NCI-H345 treated with DMSO at 0.1 percent for 48 hours (cell line): ENCODE measurements around the gene NIFK.
"Not testable (repeated sequence)": the region's sequence is repeated elsewhere in the genome, so short reads cannot be mapped to it uniquely, and the experiment has no call there.

Source experiments
- DNase-seq: peaks from one replicate; lab custom pipeline; 2025; ENCODE audit not compliant: unreplicated experiment; lab: John Stamatoyannopoulos, UW

Gene NIFK

GRCh38 chr2:121697108-121697631, 39.5 kb downstream of the NIFK start:
- DNase-seq, result no peak

- DNase-seq, result no peak
Measured at GRCh38 chr2:121696410-121696930, 40.2 kb downstream of the NIFK start.

- no peak for DNase-seq
Measured at GRCh38 chr2:121695171-121695451, 41.6 kb downstream of the NIFK start.

GRCh38 chr2:121694398-121695170, 42.1 kb downstream of the NIFK start:
- DNase-seq, result no peak

GRCh38 chr2:121690572-121690971, 46.1 kb downstream of the NIFK start:
- not testable (repeated sequence) for DNase-seq

- no peak for DNase-seq
Measured at GRCh38 chr2:121690095-121690494, 46.6 kb downstream of the NIFK start.

- DNase-seq, result peak; percentile 2
Measured at GRCh38 chr2:121689356-121689755, 47.3 kb downstream of the NIFK start.

GRCh38 chr2:121688820-121689219, 47.9 kb downstream of the NIFK start:
- DNase-seq, result no peak

GRCh38 chr2:121686902-121687301, 49.8 kb downstream of the NIFK start:
- DNase-seq, result no peak

- no peak for DNase-seq
Measured at GRCh38 chr2:121686218-121686617, 50.5 kb downstream of the NIFK start.

GRCh38 chr2:121682396-121683298, 54.0 kb downstream of the NIFK start:
- DNase-seq, result no peak

GRCh38 chr2:121677855-121678254, 58.8 kb downstream of the NIFK start:
- DNase-seq, result no peak
